Measurements from ENCODE around the gene SCN4B.

GRCh38 chr11:118111019-118111743, 41.4 kb downstream of the SCN4B start:
- TF ChIP-seq, protein P1, sequence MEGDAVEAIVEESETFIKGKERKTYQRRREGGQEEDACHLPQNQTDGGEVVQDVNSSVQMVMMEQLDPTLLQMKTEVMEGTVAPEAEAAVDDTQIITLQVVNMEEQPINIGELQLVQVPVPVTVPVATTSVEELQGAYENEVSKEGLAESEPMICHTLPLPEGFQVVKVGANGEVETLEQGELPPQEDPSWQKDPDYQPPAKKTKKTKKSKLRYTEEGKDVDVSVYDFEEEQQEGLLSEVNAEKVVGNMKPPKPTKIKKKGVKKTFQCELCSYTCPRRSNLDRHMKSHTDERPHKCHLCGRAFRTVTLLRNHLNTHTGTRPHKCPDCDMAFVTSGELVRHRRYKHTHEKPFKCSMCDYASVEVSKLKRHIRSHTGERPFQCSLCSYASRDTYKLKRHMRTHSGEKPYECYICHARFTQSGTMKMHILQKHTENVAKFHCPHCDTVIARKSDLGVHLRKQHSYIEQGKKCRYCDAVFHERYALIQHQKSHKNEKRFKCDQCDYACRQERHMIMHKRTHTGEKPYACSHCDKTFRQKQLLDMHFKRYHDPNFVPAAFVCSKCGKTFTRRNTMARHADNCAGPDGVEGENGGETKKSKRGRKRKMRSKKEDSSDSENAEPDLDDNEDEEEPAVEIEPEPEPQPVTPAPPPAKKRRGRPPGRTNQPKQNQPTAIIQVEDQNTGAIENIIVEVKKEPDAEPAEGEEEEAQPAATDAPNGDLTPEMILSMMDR (IDR thresholded peaks at IDR 0.05) = no peak
- no peak for TF ChIP-seq POLR2A (IDR thresholded peaks at IDR 0.05)
